ENCODE measurements around the gene CREB5. TPM values are rescaled to one million over a fixed set of nuclear protein-coding genes. Genes with fewer than 3 reads are reported as not detected.

Gene CREB5
- total RNA-seq, 4 donors from 2014 or later: 7.8 to 29.9 (median 12.9) TPM

- H3K27me3 ChIP-seq: no peaks in the 10 kb centered on the region
- no peak for TF ChIP-seq EP300 (IDR thresholded peaks at IDR 0.05)
- TF ChIP-seq POLR2A (IDR thresholded peaks at IDR 0.05): no peak
- no peak for TF ChIP-seq POLR2AphosphoS5 (IDR thresholded peaks at IDR 0.05)
- no peak for TF ChIP-seq CTCF (IDR thresholded peaks at IDR 0.05)
- peaks cover 0 to 6% (median 0%) of the 10 kb centered on the region in 3 donors for H3K4me1 ChIP-seq
- H3K4me3 ChIP-seq: no peak overlapping the region
- H3K36me3 ChIP-seq: no peaks in the 10 kb centered on the region
- no peak for ATAC-seq
- 22 to 60% methylated on average over 4 of the region's 4 CpGs for WGBS, 2 donors (ENCODE audit: low coverage in 1 of 2)
- H3K27ac ChIP-seq: peak overlapping the region in 1 of 4 donors; percentile 13
- H3K9me3 ChIP-seq: no peaks in the 10 kb centered on the region
Observed at GRCh38 chr7:28427236-28427635, 14.9 kb downstream of the CREB5 start.

GRCh38 chr7:28430616-28431015 lies 18.3 kb downstream of the CREB5 start:
- H3K27ac ChIP-seq: no peak overlapping the region
- H3K36me3 ChIP-seq: no peaks in the 10 kb centered on the region
- no peaks in the 10 kb centered on the region for H3K9me3 ChIP-seq
- no peak overlapping the region for H3K4me3 ChIP-seq
- H3K27me3 ChIP-seq: no peaks in the 10 kb centered on the region
- ATAC-seq: no peak
- 88% methylated on average over 1 of the region's 1 CpG; no CpG with 5 or more reads in 1 of the 2 donors for WGBS, 2 donors (ENCODE audit: low coverage in 1 of 2)
- peaks cover 0 to 6% (median 0%) of the 10 kb centered on the region in 3 donors for H3K4me1 ChIP-seq
- TF ChIP-seq POLR2AphosphoS5 (IDR thresholded peaks at IDR 0.05) (no peak), CTCF (IDR thresholded peaks at IDR 0.05) (no peak), EP300 (IDR thresholded peaks at IDR 0.05) (no peak), POLR2A (IDR thresholded peaks at IDR 0.05) (no peak)

- peak overlapping the region in 2 of 4 donors; percentile 36 to 37 for H3K27ac ChIP-seq
- peak overlapping the region in 1 of 2 donors; percentile 19 for H3K4me3 ChIP-seq
- WGBS, 2 donors (ENCODE audit: low coverage in 1 of 2): 41 to 64% methylated on average over 7 of the region's 7 CpGs
- no peaks in the 10 kb centered on the region for H3K27me3 ChIP-seq
- H3K36me3 ChIP-seq: no peaks in the 10 kb centered on the region
- ATAC-seq: peak; percentile 90
- no peaks in the 10 kb centered on the region for H3K9me3 ChIP-seq
- TF ChIP-seq EP300 (IDR thresholded peaks at IDR 0.05) (no peak), POLR2A (IDR thresholded peaks at IDR 0.05) (no peak), CTCF (IDR thresholded peaks at IDR 0.05) (no peak), POLR2AphosphoS5 (IDR thresholded peaks at IDR 0.05) (no peak)
- peaks cover 0 to 6% (median 0%) of the 10 kb centered on the region in 3 donors for H3K4me1 ChIP-seq
Observed at GRCh38 chr7:28432105-28432504, 19.8 kb downstream of the CREB5 start.

- Histone ChIP-seq H3K36me3 (no peaks in the 10 kb centered on the region), H3K27me3 (no peaks in the 10 kb centered on the region), H3K9me3 (no peaks in the 10 kb centered on the region), H3K27ac (no peak overlapping the region), H3K4me3 (no peak overlapping the region), H3K4me1 (no peaks in the 10 kb centered on the region)
- peak; percentile 40 for ATAC-seq
- WGBS, 2 donors (ENCODE audit: low coverage in 1 of 2): 59 to 62% methylated on average over 2 of the region's 2 CpGs
- no peak for TF ChIP-seq EP300 (IDR thresholded peaks at IDR 0.05)
- TF ChIP-seq POLR2A (IDR thresholded peaks at IDR 0.05): no peak
- TF ChIP-seq POLR2AphosphoS5 (IDR thresholded peaks at IDR 0.05): no peak
- no peak for TF ChIP-seq CTCF (IDR thresholded peaks at IDR 0.05)
Observed at GRCh38 chr7:28433039-28433438, 20.7 kb downstream of the CREB5 start.

- H3K9me3 ChIP-seq: no peaks in the 10 kb centered on the region
- ATAC-seq: no peak
Observed at GRCh38 chr7:28433699-28434219, 21.4 kb downstream of the CREB5 start.

More at GRCh38 chr7:28433699-28434219, 21.4 kb downstream of the CREB5 start:
- Histone ChIP-seq H3K36me3 (no peaks in the 10 kb centered on the region), H3K4me1 (no peaks in the 10 kb centered on the region), H3K4me3 (no peak overlapping the region), H3K27me3 (no peaks in the 10 kb centered on the region), H3K27ac (no peak overlapping the region)
- no peak for TF ChIP-seq POLR2AphosphoS5 (IDR thresholded peaks at IDR 0.05)
- no peak for TF ChIP-seq CTCF (IDR thresholded peaks at IDR 0.05)
- TF ChIP-seq EP300 (IDR thresholded peaks at IDR 0.05): no peak
- no peak for TF ChIP-seq POLR2A (IDR thresholded peaks at IDR 0.05)
- 66 to 75% methylated on average over 4 of the region's 4 CpGs for WGBS, 2 donors (ENCODE audit: low coverage in 1 of 2)
